ENCODE results near the gene LPAR3. TPM values are rescaled to one million over a fixed set of nuclear protein-coding genes. Genes with fewer than 3 reads are reported as not detected.
A peak's percentile ranks its signal among the peaks of the same experiment; 100 is the strongest.

The LPAR3 gene
- total RNA-seq, 4 donors from 2014 or later, result 3.5 to 10.9 (median 4.1) TPM; not detected in 1

GRCh38 chr1:84774669-84775534 is 118.1 kb downstream of the LPAR3 start:
- H3K4me1 ChIP-seq, result no peaks in the 10 kb centered on the region
- H3K36me3 ChIP-seq, result no peaks in the 10 kb centered on the region
- no peaks in the 10 kb centered on the region for H3K9me3 ChIP-seq
- H3K4me3 ChIP-seq, result no peak overlapping the region
- no peak overlapping the region for H3K27ac ChIP-seq
- no peak for DNase-seq
- in situ Hi-C loops (cut with MboI; ENCODE audit: low pct_ligation_motif_present in 1 of 4, low pct_unique_long_range_greater_than_20kb in 1 of 4, low sequenced_read_pairs in 3 of 4) (loop anchor here (10.0 to 25.0 kb wide), 7 partner anchors 162 to 863 kb away; partner anchors contain the start of genes PRKACB (in 4 of the 4) and MCOLN3 (in 1 of the 4)), intact Hi-C loops (cut with DNase I; ENCODE audit: low total_unique reads) (loop anchor here (5.0 kb wide), 1 partner anchor 333 kb away; no protein-coding TSS in a partner anchor)
- WGBS, 2 donors (ENCODE audit: low coverage in 1 of 2), result 86% methylated on average over 16 of the region's 16 CpGs; no CpG with 5 or more reads in 1 of the 2 donors
- no peaks in the 10 kb centered on the region for H3K27me3 ChIP-seq
- TF ChIP-seq POLR2AphosphoS5 (IDR thresholded peaks at IDR 0.05), result no peak
- no peak for TF ChIP-seq POLR2A (IDR thresholded peaks at IDR 0.05)
- TF ChIP-seq EP300 (IDR thresholded peaks at IDR 0.05; ENCODE audit: low read depth), result no peak
- no peak for TF ChIP-seq CTCF (IDR thresholded peaks at IDR 0.05)

- TF ChIP-seq POLR2A (IDR thresholded peaks at IDR 0.05) (no peak), POLR2AphosphoS5 (IDR thresholded peaks at IDR 0.05) (no peak), CTCF (IDR thresholded peaks at IDR 0.05) (no peak), EP300 (IDR thresholded peaks at IDR 0.05; ENCODE audit: low read depth) (no peak)
- H3K9me3 ChIP-seq, result no peaks in the 10 kb centered on the region
- H3K4me3 ChIP-seq, result no peak overlapping the region
- in situ Hi-C loops (cut with MboI; ENCODE audit: low pct_ligation_motif_present in 1 of 4, low pct_unique_long_range_greater_than_20kb in 1 of 4, low sequenced_read_pairs in 3 of 4), result loop anchor here (10.0 to 25.0 kb wide), 6 partner anchors 163 to 862 kb away; partner anchors contain the start of gene PRKACB (in 4 of the 4)
- no peaks in the 10 kb centered on the region for H3K27me3 ChIP-seq
- H3K36me3 ChIP-seq, result no peaks in the 10 kb centered on the region
- no peaks in the 10 kb centered on the region for H3K4me1 ChIP-seq
- no peak for DNase-seq
- no peak overlapping the region for H3K27ac ChIP-seq
- intact Hi-C loops (cut with DNase I; ENCODE audit: low total_unique reads), result loop anchor here (5.0 kb wide), 1 partner anchor 332 kb away; no protein-coding TSS in a partner anchor
- WGBS, 2 donors (ENCODE audit: low coverage in 1 of 2), result 76 to 77% methylated on average over 3 to 4 of the region's 4 CpGs
Observed at GRCh38 chr1:84773933-84774497, 119.0 kb downstream of the LPAR3 start.

- 89% methylated on average over 6 of the region's 6 CpGs; no CpG with 5 or more reads in 1 of the 2 donors for WGBS, 2 donors (ENCODE audit: low coverage in 1 of 2)
- DNase-seq, result no peak
- in situ Hi-C loops (cut with MboI; ENCODE audit: low pct_ligation_motif_present in 1 of 4, low pct_unique_long_range_greater_than_20kb in 1 of 4, low sequenced_read_pairs in 3 of 4), result loop anchor here (10.0 to 25.0 kb wide), 6 partner anchors 164 to 861 kb away; partner anchors contain the start of gene PRKACB (in 4 of the 4)
- H3K4me1 ChIP-seq, result no peaks in the 10 kb centered on the region
- H3K36me3 ChIP-seq, result no peaks in the 10 kb centered on the region
- H3K9me3 ChIP-seq, result no peaks in the 10 kb centered on the region
- TF ChIP-seq EP300 (IDR thresholded peaks at IDR 0.05; ENCODE audit: low read depth), result no peak
- H3K4me3 ChIP-seq, result no peak overlapping the region
- H3K27ac ChIP-seq, result no peak overlapping the region
- no peaks in the 10 kb centered on the region for H3K27me3 ChIP-seq
- intact Hi-C loops (cut with DNase I; ENCODE audit: low total_unique reads), result loop anchor here (5.0 kb wide), 1 partner anchor 331 kb away; no protein-coding TSS in a partner anchor
Observed at GRCh38 chr1:84773195-84773594, 119.8 kb downstream of the LPAR3 start.

DNA sequence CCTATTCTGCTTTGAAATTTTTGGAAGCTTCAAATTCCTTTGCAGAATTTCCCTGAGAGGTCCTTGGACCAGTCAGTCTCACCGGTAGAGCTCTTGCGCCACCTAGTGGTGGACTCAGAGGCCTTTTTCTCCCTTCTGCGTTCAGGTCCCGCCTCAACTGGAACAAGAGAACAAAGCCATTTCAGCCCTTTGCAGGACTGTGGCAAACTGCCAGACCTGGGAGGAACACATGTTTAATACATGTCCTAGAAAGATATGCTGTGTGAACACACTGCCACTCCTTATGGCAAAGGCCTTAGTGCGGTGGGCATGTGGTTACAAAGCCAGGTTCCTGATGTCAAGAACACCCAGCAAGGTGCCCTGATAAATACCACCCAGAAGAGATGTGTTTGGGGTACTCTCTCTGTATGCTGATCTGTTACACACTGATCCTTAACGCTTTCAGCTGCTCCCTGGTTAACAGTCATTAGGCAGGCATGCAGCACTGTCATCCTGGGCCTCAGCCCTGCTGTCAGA is 120.5 kb downstream of the LPAR3 start:
- Histone ChIP-seq H3K4me3 (no peak overlapping the region), H3K27me3 (no peaks in the 10 kb centered on the region), H3K27ac (no peak overlapping the region), H3K4me1 (no peaks in the 10 kb centered on the region), H3K36me3 (no peaks in the 10 kb centered on the region), H3K9me3 (no peaks in the 10 kb centered on the region)
- TF ChIP-seq POLR2AphosphoS5 (IDR thresholded peaks at IDR 0.05), result no peak
- no peak for TF ChIP-seq EP300 (IDR thresholded peaks at IDR 0.05; ENCODE audit: low read depth)
- peak; percentile 80 to 96 (median 90) for TF ChIP-seq CTCF (IDR thresholded peaks at IDR 0.05)
- TF ChIP-seq POLR2A (IDR thresholded peaks at IDR 0.05), result no peak
- in situ Hi-C loops (cut with MboI; ENCODE audit: low pct_ligation_motif_present in 1 of 4, low pct_unique_long_range_greater_than_20kb in 1 of 4, low sequenced_read_pairs in 3 of 4) (loop anchor here (10.0 to 25.0 kb wide), 6 partner anchors 165 to 860 kb away; partner anchors contain the start of gene PRKACB (in 4 of the 4)), intact Hi-C loops (cut with DNase I; ENCODE audit: low total_unique reads) (loop anchor here (5.0 kb wide), 1 partner anchor 330 kb away; no protein-coding TSS in a partner anchor)
- peak; percentile 86 for DNase-seq
- 0 to 16% methylated on average over 1 to 6 of the region's 6 CpGs for WGBS, 2 donors (ENCODE audit: low coverage in 1 of 2)

Measured in transverse colon (tissue), 4 donors.